ENCODE results near the gene KIAA0825. TPM values are rescaled to one million over a fixed set of nuclear protein-coding genes. Genes with fewer than 3 reads are reported as not detected.

KIAA0825 gene
- total and polyA plus RNA-seq, 2 donors (not counting 1 experiment from before 2014, with no cell fraction given): 1.7 to 3.6 TPM

DNA sequence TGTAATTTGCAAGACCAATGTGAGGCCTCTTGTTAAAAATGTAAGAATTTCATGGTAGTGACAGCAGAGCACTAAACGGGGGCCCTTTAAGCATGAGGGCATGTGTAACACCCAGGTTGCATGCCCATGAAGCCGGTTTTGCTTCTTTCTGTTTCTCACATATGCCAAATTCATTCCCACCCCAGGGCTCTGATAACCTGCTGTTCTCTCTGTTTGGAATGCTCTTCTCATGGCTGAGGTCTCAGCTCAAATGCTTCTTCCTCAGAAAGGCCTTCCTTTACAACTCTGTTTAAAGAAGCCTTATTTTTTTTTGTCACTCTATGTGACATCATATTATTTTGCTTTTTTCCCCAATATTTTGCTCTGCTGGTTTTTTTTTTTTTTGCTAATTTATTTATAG, 369.0 kb downstream of the KIAA0825 start:
- no peak for DNase-seq (ENCODE audit: low read depth in 2 of 2)
- no peaks in the 10 kb centered on the region for H4K20me1 ChIP-seq (ENCODE audit: control insufficient read depth, extremely low read depth, insufficient read depth, low read length)
- no peaks in the 10 kb centered on the region for H3K36me3 ChIP-seq (ENCODE audit: control insufficient read depth, insufficient read depth, low read length)
- H2AFZ ChIP-seq (ENCODE audit: low read length): no peak overlapping the region
- TF ChIP-seq EZH2 (IDR thresholded peaks at IDR 0.05; ENCODE audit: low read length, missing control alignments): no peak
- TF ChIP-seq, protein P1, sequence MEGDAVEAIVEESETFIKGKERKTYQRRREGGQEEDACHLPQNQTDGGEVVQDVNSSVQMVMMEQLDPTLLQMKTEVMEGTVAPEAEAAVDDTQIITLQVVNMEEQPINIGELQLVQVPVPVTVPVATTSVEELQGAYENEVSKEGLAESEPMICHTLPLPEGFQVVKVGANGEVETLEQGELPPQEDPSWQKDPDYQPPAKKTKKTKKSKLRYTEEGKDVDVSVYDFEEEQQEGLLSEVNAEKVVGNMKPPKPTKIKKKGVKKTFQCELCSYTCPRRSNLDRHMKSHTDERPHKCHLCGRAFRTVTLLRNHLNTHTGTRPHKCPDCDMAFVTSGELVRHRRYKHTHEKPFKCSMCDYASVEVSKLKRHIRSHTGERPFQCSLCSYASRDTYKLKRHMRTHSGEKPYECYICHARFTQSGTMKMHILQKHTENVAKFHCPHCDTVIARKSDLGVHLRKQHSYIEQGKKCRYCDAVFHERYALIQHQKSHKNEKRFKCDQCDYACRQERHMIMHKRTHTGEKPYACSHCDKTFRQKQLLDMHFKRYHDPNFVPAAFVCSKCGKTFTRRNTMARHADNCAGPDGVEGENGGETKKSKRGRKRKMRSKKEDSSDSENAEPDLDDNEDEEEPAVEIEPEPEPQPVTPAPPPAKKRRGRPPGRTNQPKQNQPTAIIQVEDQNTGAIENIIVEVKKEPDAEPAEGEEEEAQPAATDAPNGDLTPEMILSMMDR (conservative IDR thresholded peaks at IDR 0.05 in 1 of 2, IDR thresholded peaks at IDR 0.05 in 1 of 2; ENCODE audit: low read depth in 1 of 2, low read length in 2 of 2): no peak
- no peak overlapping the region for H3K4me3 ChIP-seq (replicated peaks in 1 of 4; ENCODE audit: control extremely low read depth in 1 of 4, insufficient read depth in 1 of 4, low read depth in 3 of 4, low read length in 4 of 4)
- no peak overlapping the region for H3K27ac ChIP-seq (ENCODE audit: insufficient read depth, low read length)
- H3K9ac ChIP-seq (ENCODE audit: insufficient read depth, low read length): no peak overlapping the region
- H3K4me2 ChIP-seq (ENCODE audit: extremely low read depth, insufficient read depth, low read length): no peak overlapping the region
- no peaks in the 10 kb centered on the region for H3K27me3 ChIP-seq (ENCODE audit: control insufficient read depth, insufficient read depth, low read length)
- H3K9me3 ChIP-seq (ENCODE audit: control insufficient read depth, insufficient read depth, low read depth, low read length): no peaks in the 10 kb centered on the region
- H3K4me1 ChIP-seq (ENCODE audit: control insufficient read depth, extremely low read depth, insufficient read depth, low read length): no peaks in the 10 kb centered on the region
- H3K79me2 ChIP-seq (ENCODE audit: control insufficient read depth, insufficient read depth, low read length): no peaks in the 10 kb centered on the region

DNA sequence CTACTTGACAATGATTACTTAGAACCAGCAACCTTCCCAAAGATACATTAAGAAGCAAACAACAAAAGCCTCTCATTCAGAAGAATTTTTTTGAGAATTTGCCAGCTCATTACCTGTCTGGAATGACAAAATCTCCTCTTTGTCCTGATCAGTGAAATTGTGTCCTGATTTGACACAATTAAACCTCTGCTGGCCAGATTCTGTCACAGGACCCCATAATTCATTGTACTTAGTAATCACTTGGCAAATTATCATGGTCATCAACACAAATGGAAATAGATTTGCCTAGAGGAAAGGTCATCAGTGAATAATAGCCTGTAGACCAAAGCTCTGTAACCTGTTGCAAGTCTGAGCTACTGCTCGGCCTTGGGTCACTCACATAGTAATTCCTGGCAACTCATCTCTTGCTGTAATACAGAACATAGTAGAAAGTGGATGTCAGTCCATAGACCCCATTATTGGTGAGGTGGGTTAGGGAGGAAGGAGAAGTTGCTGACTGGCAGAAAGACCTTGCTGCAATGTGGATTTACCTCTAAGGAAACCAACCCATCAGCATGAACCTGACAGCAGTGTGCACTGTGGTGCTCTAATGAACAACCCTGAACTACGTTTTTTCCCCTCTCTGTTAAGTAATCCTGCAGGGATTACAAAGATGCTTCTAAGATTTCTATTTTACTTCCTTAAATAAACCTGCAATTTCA, 370.1 kb downstream of the KIAA0825 start:
- TF ChIP-seq EZH2 (IDR thresholded peaks at IDR 0.05; ENCODE audit: low read length, missing control alignments): no peak
- TF ChIP-seq, protein P1 (conservative IDR thresholded peaks at IDR 0.05 in 1 of 2, IDR thresholded peaks at IDR 0.05 in 1 of 2; ENCODE audit: low read depth in 1 of 2, low read length in 2 of 2): no peak
- H3K36me3 ChIP-seq (ENCODE audit: control insufficient read depth, insufficient read depth, low read length): no peaks in the 10 kb centered on the region
- H3K27me3 ChIP-seq (ENCODE audit: control insufficient read depth, insufficient read depth, low read length): no peaks in the 10 kb centered on the region
- H2AFZ ChIP-seq (ENCODE audit: low read length): no peak overlapping the region
- H3K9me3 ChIP-seq (ENCODE audit: control insufficient read depth, insufficient read depth, low read depth, low read length): no peaks in the 10 kb centered on the region
- no peak overlapping the region for H3K4me2 ChIP-seq (ENCODE audit: extremely low read depth, insufficient read depth, low read length)
- no peaks in the 10 kb centered on the region for H3K79me2 ChIP-seq (ENCODE audit: control insufficient read depth, insufficient read depth, low read length)
- H3K4me3 ChIP-seq (replicated peaks in 1 of 4; ENCODE audit: control extremely low read depth in 1 of 4, insufficient read depth in 1 of 4, low read depth in 3 of 4, low read length in 4 of 4): no peak overlapping the region
- H3K27ac ChIP-seq (ENCODE audit: insufficient read depth, low read length): no peak overlapping the region
- H4K20me1 ChIP-seq (ENCODE audit: control insufficient read depth, extremely low read depth, insufficient read depth, low read length): no peaks in the 10 kb centered on the region
- H3K4me1 ChIP-seq (ENCODE audit: control insufficient read depth, extremely low read depth, insufficient read depth, low read length): no peaks in the 10 kb centered on the region
- no peak overlapping the region for H3K9ac ChIP-seq (ENCODE audit: insufficient read depth, low read length)
- no peak for DNase-seq (ENCODE audit: low read depth in 2 of 2)

DNA sequence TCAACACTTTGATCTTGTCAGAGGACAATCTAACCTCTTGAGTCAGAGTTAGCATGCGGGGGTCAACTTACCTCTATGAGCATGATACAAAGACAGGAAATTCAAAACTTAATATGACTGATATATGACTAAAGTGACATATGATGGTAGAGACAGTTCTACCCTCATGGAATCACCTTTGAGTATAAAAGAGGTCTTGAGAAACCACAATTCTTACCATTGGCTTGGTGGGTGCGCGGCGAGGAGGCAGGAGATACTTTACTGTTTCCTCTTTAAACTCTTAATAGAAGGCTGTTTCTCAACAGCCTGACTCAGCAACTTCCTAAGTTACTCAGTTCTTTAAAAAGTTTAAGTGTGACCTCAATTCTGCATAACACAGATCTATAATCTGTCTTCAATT, 372.8 kb downstream of the KIAA0825 start:
- no peaks in the 10 kb centered on the region for H3K36me3 ChIP-seq (ENCODE audit: control insufficient read depth, insufficient read depth, low read length)
- H2AFZ ChIP-seq (ENCODE audit: low read length): no peak overlapping the region
- H3K27me3 ChIP-seq (ENCODE audit: control insufficient read depth, insufficient read depth, low read length): no peaks in the 10 kb centered on the region
- no peaks in the 10 kb centered on the region for H4K20me1 ChIP-seq (ENCODE audit: control insufficient read depth, extremely low read depth, insufficient read depth, low read length)
- H3K9ac ChIP-seq (ENCODE audit: insufficient read depth, low read length): no peak overlapping the region
- no peaks in the 10 kb centered on the region for H3K9me3 ChIP-seq (ENCODE audit: control insufficient read depth, insufficient read depth, low read depth, low read length)
- H3K27ac ChIP-seq (ENCODE audit: insufficient read depth, low read length): no peak overlapping the region
- no peak overlapping the region for H3K4me3 ChIP-seq (replicated peaks in 1 of 4; ENCODE audit: control extremely low read depth in 1 of 4, insufficient read depth in 1 of 4, low read depth in 3 of 4, low read length in 4 of 4)
- DNase-seq (ENCODE audit: low read depth in 2 of 2): peak; percentile 30 to 49
- TF ChIP-seq, protein P1 (conservative IDR thresholded peaks at IDR 0.05 in 1 of 2, IDR thresholded peaks at IDR 0.05 in 1 of 2; ENCODE audit: low read depth in 1 of 2, low read length in 2 of 2): no peak
- no peaks in the 10 kb centered on the region for H3K79me2 ChIP-seq (ENCODE audit: control insufficient read depth, insufficient read depth, low read length)
- H3K4me1 ChIP-seq (ENCODE audit: control insufficient read depth, extremely low read depth, insufficient read depth, low read length): peaks cover 2% of the 10 kb centered on the region
- no peak overlapping the region for H3K4me2 ChIP-seq (ENCODE audit: extremely low read depth, insufficient read depth, low read length)

Data from fibroblast of lung (primary cell).